ENCODE results near the gene RABL6.
"Not testable (repeated sequence)": the region's sequence is repeated elsewhere in the genome, so short reads cannot be mapped to it uniquely, and the experiment has no call there.

The RABL6 gene, protein sequence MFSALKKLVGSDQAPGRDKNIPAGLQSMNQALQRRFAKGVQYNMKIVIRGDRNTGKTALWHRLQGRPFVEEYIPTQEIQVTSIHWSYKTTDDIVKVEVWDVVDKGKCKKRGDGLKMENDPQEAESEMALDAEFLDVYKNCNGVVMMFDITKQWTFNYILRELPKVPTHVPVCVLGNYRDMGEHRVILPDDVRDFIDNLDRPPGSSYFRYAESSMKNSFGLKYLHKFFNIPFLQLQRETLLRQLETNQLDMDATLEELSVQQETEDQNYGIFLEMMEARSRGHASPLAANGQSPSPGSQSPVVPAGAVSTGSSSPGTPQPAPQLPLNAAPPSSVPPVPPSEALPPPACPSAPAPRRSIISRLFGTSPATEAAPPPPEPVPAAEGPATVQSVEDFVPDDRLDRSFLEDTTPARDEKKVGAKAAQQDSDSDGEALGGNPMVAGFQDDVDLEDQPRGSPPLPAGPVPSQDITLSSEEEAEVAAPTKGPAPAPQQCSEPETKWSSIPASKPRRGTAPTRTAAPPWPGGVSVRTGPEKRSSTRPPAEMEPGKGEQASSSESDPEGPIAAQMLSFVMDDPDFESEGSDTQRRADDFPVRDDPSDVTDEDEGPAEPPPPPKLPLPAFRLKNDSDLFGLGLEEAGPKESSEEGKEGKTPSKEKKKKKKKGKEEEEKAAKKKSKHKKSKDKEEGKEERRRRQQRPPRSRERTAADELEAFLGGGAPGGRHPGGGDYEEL

DNA sequence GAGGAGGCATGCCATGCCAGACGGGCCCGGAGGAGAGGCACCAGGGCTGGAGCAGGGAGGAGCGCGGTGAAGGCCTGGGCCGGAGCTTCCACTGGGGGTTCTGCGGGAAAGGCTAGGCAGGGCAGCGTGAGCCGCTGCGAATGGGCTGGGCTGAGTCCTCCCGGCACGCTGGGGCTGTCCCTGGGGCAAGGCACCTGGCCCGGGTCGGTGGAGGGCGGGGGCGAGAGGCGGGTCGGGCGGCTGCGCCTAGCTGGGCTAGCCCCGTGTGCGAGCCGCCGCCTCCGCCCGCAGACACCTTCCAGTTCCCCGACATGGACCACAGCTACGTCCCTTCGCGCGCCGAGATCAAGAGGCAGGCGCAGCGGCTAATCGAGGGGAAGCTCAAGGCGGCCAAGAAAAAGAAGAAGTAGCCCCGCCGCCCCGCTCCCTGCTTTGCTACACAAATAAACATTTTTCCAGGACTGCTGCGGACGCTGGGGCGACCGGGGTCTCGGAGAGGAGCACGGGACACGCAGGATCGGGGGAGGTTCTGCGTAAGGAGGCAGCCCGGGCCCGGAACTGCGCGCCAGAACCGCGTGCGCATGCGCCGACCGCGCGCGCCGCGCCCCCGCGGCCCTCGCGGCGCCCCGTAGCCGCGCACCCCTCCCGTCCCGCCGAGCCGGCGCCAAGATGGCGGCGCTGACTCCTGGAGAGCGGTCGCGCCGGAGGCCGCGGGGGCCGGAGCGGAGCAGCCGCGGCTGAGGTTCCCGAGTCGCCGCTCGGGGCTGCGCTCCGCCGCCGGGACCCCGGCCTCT is at the start of gene RABL6:
Gene RABL6 (plus strand): TSS at position 668 of the 794 bp plus-strand sequence. CDS start 249 bp downstream, outside the sequence.
- peak; percentile 71 for DNase-seq (ENCODE audit: low spot score)

DNA sequence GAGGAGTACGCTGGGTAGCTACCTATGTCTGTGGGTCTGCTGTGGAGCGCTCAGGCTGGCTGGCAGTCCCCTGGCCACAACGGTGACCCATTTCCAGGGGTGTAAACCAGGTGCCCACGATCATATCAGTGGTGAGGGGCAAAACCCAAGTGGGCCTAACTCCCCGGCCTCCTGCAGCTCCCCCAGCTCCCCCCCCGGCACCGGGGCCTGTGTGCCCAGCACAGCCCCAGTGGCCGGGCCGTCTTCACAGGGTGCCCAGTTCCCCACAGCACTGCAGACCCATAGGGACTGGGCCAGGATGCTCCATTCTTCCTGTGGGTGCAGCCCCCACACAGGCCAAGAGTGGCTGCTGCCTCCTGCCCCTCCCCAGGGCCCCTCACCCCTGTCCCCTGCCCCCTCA is 48.7 kb upstream of the RABL6 start:
- DNase-seq (ENCODE audit: low spot score) = no peak

DNA sequence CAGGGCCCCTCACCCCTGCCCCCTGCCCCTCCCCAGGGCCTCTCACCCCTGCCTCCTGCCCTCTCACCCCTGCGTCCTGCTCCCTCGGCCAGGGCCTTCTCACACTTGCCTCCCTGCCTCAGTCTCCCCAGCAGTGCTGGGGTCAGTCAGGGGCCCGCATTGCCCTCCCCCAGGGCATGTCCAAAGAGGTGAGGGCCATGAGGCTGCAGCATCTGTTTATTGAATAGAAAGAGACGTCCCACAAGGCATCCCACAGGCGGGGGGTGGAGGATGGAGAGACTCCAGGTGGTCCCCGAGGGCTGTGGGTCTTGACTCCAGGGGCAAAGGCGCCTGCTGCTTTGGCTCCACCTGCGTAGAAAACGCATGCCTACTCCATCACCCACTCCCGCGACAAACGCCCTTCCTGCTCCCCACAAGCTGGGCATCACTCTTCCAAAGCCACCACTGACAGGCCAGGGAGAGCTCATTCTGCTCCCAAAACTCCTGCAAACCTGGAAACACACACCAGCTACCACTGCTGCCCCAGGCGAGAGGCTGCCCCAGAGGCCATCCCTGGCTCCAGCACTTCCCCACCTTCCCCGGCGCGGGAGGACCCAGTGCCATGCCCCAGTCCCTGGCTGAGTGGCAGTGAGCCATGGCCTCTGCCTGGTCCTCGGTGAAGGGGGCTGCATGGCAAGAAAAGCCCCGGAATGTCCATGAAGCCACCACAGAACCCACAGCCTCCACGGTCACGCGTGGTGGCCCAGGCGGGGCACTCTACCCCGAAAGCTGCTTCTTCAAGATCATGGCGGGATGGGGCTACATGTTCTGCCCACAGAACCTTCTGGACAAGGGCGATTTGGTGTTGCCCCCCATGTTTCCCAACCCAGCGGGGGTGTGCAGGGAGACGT is 48.1 kb upstream of the RABL6 start:
- DNase-seq (ENCODE audit: low spot score) = no peak

DNA sequence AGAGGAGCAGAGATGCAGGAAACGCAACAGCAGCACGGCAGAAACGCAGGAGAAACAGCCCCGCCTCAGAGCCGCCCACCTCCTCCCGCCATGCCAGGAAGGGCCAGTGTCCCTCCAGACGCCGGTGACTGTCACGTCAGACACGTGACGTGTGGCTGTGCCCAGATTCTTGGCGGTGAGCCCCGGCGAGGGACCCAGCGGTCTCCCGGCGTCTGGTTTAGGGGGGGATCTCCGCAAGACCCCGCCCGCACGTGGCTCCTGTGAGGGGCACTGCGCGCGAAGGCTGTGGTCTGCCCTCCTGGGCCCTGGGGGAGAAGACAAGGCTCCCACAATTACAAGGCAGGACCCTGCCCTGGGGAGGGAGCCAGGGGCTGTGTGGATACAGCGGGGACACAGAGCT is 47.3 kb upstream of the RABL6 start:
- DNase-seq (ENCODE audit: low spot score) = no peak

DNA sequence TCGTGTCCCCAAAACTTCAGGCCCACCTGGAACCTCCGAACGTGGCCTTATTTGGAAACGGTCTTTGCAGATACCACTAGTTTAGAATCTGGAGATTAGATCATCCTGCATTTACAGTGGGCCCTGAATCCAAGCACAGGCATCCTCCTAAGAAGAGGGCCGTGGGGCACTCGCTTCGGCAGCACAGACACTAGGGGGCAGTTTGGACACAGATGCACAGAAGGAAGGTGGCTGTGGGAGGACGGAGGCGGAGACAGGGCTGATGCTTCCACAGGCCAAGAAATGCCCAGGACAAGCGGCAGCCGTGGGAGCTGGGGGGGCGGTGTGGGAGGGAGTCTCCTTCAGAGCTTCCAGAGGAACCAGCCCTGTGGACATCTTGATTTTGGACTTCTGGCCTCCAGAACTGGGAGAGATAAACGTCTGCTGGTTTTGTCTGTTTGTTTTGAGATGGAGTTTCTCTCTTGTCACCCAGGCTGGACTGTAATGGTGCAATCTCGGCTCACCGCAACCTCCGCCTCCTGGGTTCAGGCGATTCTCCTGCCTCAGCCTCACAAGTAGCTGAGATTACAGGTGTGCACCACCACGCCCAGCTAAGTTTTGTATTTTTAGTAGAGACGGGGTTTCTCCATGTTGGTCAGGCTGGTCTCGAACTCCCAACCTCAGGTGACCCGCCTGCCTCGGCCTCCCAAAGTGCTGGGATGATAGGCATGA is 46.8 kb upstream of the RABL6 start:
- peak; percentile 40 for DNase-seq (ENCODE audit: low spot score)

DNA sequence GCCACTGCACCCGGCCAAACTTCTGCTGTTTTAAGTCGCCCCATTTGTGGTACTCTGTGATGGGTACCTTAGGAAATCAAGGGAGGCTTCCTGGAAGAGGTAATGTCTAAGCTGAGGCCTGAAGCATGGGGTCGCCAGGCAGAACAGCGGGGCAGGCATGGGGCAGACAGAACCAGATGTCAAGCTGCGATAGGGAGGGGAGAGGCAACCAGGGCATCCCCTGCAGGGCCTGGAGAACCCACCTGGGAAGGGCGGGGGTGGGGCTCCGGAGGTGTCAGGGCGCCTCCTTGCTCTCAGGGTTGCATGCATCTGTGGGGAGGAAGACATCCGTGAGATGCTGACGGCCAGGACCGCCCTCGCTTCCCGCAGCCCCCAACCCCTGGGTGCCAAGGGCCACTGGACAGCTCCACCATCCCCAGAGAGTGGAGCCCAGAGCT is 46.2 kb upstream of the RABL6 start:
- DNase-seq (ENCODE audit: low spot score) = no peak

DNA sequence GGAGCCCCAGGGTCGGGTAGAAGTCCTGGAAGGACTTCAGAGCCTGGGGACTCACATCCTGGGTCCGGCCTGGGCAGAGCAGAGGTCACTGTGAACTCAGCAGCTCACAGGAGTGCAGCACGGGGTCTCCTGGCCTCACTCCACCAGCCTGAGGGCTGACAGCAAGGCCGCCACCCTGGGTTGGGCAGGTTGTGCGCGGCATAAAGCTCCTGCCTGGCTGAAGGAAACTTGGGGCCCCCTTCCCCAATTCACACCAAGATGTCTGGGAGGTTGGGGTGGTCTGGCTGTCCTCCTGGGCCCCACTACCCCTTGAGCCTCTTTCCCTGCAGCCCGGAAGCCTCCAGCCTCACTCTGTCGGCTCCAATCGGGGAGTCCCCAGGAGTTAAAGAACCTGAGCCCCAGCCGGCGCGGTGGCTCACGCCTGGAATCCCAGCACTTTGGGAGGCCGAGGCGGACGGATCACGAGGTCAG is 45.5 kb upstream of the RABL6 start:
- DNase-seq (ENCODE audit: low spot score) = no peak

DNA sequence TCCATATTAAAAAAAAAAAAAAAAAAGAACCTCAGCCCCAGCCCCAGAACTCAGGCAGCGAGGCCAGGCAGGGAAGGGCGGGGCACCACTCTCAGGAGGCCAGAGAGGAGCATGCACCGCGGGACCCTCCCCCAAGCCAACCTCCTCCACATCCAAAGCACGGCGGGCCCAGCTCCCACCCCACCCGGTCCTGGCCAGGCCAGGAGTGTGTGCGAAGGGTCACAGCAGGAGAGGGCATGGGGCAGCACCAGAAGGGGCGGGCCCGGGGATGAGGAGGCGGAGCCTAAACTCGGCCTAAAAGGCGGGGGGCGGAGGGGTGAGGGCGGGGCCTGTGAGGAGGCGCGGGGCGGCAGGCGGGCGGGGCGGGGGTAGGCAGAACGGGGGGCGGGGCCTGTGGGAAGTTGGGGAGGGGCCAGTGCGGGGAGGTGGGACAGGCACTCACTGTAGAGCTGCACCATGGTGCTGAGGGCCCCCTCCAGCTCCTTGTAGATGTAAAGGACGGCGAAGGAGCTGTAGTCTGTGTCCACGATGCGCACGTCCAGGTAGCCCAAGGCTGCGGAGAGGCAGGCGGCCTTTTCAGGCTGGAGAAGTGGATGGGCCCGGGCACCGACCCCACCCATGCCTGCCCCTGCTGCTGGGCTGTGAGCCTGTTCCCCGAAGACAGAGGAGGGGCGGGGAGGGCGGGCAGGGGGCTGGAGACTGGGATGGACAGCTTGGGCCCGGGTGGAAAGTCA is 44.7 kb upstream of the RABL6 start:
- no peak for DNase-seq (ENCODE audit: low spot score)

DNA sequence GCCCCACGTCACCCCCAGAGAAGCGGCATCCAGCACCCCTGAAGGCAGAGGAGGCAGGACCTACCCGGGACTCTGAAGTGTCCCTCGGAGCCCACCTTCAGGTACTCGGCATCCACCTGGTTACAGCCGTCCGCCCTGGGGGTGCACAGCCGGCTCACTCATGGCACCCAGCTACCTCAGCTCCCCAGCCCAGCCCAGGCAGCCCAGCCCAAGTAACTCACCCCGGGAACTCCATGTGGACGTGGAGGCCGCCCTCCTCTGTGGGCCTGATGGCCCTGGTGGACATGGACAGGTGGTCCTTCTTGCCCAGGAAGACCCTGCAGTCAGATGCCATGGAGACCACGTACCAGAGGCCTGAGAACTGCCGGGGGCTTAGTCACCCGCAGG is 44.1 kb upstream of the RABL6 start:
- no peak for DNase-seq (ENCODE audit: low spot score)

DNA sequence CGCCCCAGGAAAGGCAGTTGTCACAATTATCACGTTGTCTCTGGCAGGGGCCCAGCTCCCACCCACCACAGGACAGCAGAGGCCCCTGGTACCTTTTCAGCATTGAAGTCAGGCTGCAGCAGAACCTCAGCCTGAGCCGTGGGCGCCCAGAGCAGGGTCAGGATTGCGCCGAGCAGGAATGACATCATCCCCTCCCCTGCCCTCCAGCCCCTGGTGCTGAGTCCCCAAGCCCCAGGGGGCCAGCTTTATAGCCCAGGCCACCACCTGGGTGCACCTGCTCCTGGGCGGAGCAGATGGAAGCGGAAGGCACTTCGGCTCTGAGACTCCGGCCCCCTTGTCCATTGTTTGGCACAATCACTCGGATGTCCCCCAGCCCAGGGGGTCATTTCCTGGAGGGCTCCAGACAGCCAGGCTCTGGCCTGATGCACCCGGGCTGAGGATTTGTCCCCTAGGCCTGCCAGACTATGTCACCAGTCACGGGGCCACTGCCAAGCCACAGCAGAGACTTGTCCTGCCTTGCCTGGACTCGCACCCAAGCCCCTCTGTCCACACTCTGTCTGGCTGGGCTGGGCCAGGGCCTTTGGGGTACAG is 43.4 kb upstream of the RABL6 start, which contains the start of gene LCN15:
Gene LCN15 (minus strand): TSS at position 218 of the 591 bp plus-strand sequence. CDS start 30 bp downstream, at position 188.
- DNase-seq (ENCODE audit: low spot score) = no peak

DNA sequence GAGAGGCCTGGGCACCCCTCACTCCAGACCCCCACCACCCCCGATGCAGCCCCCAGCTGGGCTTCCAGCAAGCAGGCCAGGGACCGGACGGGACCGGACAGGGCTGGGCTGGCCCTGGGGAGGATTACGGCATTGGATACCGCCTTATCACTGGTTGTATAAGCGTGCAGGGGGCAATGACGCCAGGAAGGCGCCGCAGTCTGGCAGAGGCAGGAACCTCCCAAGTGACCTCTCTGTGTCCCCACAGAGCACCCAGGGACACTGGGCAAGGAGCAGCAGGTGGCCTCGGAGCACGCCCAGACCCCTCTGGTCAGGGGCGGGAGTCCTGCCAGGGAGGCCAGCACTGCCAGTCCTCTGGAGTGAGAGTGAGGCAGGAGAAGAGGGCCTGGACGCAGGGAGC is 42.7 kb upstream of the RABL6 start:
- no peak for DNase-seq (ENCODE audit: low spot score)

DNA sequence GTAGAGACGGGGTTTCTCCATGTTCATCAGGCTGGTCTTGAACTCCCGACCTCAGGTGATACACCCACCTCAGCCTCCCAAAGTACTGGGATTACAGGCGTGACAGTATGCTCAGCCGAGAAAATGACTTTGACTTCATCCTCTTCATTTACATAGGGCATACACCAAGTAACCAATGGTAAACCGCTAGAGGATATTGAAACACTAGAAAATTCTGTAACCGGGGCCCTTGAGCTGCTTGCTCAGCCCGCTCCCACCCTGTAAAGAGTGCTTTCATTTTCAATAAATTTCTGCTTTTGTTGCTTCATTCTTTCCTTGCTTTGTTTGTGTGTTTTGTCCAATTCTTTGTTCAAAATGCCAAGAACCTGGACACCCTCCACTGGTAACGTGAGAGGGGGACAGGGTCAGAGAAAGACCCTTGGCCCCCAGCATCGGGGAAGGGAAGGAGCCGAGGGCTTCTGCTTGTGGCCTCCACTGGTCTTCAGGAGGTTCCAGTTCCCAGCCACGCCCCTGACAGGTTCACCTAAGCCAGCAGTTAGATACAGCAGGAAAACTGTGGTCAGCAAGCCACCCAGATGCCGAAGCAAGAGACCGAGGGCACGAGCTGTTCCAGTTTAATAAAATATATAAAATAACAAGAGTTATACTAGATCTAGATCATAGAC is 41.9 kb upstream of the RABL6 start:
- not testable (repeated sequence) for DNase-seq (ENCODE audit: low spot score)

DNA sequence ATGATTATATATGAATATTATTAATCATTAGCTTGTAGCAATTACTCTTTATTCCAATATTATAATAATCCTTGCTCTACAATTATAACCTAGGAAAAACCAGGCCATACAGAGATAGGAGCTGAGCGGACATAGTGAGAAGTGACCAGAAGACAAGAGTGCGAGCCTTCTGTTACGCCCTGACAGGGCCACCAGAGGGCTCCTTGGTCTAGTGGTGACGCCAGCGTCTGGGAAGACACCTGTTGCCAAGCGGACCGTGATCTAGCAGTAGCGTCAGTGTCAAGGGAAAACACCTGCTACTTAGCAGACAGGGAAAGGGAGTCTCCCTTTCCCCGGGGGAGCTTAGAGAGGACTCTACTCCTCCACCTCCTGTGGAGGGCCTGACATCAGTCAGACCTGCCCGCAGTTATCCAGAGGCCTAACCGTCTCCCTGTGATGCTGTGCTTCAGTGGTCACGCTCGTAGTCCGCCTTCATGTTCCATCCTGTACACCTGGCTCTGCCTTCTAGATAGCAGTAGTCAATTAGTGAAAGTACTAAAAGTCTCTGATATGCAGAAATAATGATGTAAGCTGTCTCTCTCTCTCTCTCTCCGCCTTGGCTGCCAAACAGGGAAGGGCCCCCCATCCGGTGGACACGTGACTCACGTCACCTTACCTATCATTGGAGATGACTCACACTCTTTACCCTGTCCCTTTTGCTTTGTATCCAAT is 41.2 kb upstream of the RABL6 start:
- not testable (repeated sequence) for DNase-seq (ENCODE audit: low spot score)

DNA sequence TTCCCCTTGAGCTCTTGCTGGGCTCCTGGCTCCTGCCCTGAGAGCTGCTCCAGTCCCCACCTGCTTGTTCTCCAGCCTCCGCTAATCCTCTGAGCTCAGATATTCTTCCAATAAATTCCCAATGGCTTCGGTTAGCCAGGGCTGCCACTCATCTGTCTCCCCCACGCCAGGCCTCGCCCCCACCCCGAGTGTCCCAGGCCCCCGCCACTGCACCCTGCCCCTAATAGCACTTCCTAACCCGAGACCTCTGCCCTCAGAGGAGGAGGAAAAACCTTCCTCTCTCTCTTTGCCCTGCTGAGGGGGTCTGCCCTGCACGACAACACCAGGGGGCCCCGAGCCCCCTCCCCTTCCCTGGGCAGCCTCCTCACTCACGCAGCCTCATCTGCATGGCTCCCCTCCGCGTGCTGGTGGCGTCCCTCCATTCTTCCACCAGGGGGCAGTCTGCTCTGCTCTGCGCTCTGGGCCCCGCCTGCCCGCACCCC is 38.0 kb upstream of the RABL6 start:
- no peak for DNase-seq (ENCODE audit: low spot score)

DNA sequence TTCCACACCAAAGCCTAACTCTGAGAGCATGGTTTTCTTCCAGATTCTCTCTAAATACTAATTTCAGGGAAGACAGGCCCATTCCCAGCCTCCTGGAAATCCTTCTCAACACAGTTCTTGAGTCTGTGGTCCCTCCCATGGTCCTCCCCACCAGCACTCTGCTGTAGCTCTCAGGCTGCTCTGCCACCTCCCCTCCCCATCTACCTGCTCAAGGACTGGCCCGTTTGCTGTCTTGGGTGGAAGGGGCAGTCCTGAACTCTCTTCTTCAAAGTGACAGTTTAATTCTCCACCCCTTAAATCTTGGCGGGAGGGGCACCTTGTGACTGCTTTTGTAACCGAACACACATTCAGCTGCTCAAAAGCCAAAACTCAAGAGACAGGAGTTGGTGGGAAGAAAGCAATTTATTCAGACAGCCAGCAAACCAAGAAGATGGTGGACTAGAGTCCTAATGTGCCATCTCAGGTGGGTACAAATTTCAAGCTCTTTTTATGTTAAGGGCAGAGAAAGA is 35.8 kb upstream of the RABL6 start:
- no peak for DNase-seq (ENCODE audit: low spot score)

DNA sequence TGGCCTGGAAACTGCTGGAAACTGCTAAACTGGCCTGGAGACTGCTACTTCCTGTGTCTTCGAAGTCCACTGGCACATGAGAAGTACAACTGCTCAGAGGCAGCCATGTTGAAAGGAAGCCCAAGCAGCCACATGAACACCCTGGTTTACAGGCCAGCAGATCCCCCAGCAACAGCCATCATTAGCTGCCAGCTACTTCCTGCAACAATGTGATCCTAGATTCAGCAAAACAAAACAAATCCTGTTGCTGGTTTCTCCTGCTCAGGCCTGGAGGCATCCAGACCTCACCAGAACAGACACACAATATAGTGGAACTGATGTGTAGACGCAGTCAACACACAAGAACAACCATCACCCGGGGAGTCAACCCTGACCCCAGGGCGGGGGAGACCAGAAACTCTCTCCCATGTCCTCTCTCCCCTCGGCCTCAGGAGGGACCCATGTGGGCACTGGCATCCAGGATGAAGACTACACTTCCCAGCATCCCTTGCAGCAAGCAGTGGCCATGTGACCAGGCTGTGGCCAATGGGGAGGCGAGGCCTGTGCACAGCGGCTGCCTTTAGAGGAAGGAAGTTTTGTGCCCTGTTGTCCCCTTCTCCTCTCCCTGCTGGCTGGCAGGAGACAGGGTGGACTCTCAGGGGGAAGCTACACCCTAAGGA is 34.2 kb upstream of the RABL6 start:
- no peak for DNase-seq (ENCODE audit: low spot score)

DNA sequence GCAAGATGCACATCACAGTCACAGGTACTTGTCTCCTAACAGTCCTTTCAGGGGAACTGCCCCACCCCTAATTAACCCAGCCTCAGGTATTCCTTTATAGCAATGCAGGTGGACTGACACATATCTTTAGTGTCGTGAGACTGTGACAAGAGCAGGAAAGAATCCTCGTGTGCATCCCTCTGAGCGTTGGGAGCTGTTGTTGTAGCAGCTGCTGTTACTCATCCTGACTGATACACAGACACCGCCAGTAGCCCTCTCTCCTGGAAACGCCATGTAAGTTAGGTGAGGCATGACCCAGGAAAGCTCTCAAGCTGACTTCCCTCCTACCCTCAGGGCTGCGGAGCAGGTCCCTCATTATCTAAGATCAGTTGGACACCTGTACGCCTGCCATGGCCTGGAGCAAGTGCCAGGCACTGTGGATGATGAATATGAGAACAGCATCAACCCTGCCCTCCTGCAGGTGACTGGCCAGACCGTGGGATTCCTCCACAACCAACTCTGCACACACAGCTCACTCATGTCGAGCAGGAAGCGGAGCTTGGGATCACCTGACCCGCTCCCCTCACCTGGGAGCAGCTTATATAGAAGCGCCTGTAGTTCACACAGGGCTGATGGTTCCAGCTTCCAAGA is 33.2 kb upstream of the RABL6 start:
- no peak for DNase-seq (ENCODE audit: low spot score)
